Right forelimb (tissue), 1 donor: Measurements from ENCODE around the gene CFAP69.
"Not testable (repeated sequence)": the region's sequence is repeated elsewhere in the genome, so short reads cannot be mapped to it uniquely, and the experiment has no call there.

ENCODE experiments used
- DNase-seq: peaks from one replicate; pipeline ENCODE4 v3.0.0-alpha.2; 2018

CFAP69 gene

DNA sequence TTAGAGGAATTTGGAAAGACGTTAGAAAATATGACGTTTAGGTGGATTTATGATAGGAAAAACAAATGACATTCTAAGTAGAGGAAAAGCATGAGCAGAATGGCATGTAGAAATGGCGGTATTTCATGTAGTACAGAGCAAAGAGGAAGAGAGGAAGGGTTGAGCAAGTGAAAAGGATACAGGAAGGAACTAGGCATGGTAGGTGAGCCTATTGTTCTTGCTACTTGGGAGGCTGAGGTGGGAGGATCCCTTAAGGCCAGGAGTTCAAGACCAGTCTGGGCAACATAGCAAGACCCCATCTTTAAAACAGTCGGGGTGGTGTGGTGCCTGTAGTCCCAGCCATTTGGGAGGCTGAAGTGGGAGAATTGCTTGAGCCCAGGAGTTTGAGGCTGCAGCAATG, 102.8 kb downstream of the CFAP69 start:
- no peak for DNase-seq

DNA sequence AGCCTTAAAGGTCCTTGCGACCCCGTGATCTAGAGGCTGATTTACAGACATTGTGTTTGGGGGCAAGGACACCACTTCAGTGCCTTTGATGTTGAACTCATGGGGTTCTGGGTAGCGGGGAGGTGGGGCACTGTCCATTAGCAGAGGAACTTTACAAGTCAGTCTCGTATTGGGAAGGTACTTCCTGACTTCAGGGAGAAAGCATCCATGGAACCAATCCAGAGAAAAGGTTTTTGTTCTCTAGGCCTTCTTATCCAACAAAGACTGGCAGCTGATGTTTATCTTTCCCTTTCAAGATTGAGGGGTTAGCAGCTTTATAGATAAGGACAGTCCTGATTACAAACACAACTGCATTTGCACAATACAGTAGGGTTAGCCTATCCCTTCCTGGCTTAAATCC, 104.3 kb downstream of the CFAP69 start:
- no peak for DNase-seq

DNA sequence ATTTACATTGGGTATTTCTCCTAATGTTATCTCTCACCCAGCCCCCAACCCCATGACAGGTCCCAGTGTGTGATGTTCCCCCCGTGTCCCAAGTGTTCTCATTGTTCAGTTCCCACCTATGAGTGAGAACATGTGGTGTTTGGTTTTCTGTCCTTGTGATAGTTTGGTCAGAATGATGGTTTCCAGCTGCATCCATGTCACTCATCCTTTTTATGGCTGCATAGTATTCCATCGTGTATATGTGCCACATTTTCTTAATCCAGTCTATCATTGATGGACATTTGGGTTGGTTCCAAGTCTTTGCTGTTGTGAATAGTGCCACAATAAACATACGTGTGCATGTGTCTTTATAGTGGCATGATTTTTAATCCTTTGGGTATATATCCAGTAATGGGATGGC, 105.1 kb downstream of the CFAP69 start:
- not testable (repeated sequence) for DNase-seq

DNA sequence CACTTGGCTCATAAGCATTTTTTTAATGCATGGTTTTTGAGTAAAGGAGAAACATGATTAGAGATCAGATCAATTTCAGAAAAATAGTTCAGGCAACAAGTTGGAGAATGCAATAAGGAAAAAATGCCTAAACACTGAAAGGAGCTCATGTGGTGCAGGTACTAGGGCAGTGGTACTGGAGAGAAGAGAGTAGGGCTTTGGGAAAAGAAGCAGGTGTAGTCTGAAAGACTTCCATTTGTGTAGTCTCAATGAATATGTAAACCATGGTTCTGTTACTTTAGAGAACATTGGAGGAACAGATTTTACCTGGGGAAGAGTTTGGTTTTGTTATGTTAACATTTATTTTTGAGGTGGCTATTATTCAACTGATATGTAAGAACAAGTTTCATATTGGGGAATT, 107.0 kb downstream of the CFAP69 start:
- no peak for DNase-seq
